SU-DHL-6 (cell line): ENCODE measurements around the gene H19.

Source experiments
- H2AFZ ChIP-seq: fragments of 200-600 bp; sonication (generic); 2 replicates; pipeline ENCODE4 v1.6.1; 2014; ENCODE audit warnings: low read depth, mild to moderate bottlenecking, moderate library complexity, mixed read lengths, antibody characterized with exemption, low read length; ENCODE audit not compliant: severe bottlenecking
- H3F3A ChIP-seq: fragments of 200-600 bp; shearing (Covaris generic); 2 replicates; pipeline ENCODE4 v1.6.0; 2016; ENCODE audit warnings: antibody characterized with exemption, mild to moderate bottlenecking; ENCODE audit not compliant: insufficient read depth
- H3K27ac ChIP-seq: fragments of 200-600 bp; sonication (generic); 2 replicates; pipeline ENCODE4 v1.5.1; 2016; ENCODE audit warnings: low read depth, mild to moderate bottlenecking, low read length, moderate library complexity, mixed read lengths
- H3K27me3 ChIP-seq: fragments of 200-600 bp; sonication (generic), shearing (Covaris generic); 2 replicates; pipeline ENCODE4 v1.6.0; 2014; ENCODE audit warnings: mild to moderate bottlenecking, low read length
- H3K36me3 ChIP-seq: fragments of 200-600 bp; sonication (generic); 2 replicates; pipeline ENCODE4 v1.6.1; 2014; ENCODE audit warnings: mild to moderate bottlenecking, low read length, mixed read lengths
- H3K4me2 ChIP-seq: fragments of 300-600, 200-600 bp; shearing (Covaris generic), sonication (generic); 2 replicates; pipeline ENCODE4 v1.6.0; 2014; ENCODE audit warnings: low read length, low read depth, mild to moderate bottlenecking; ENCODE audit not compliant: poor library complexity, severe bottlenecking
- H3K4me3 ChIP-seq: fragments of 200-600 bp; sonication (generic); 2 replicates; pipeline ENCODE4 v1.5.1; 2014; ENCODE audit warnings: antibody characterized with exemption, low read length, mild to moderate bottlenecking, mixed read lengths; ENCODE audit not compliant: insufficient read depth, poor library complexity, severe bottlenecking
- H3K79me2 ChIP-seq: fragments of 200-600 bp; sonication (generic); 2 replicates; pipeline ENCODE4 v1.6.1; 2014; ENCODE audit warnings: mild to moderate bottlenecking, low read length, moderate library complexity; ENCODE audit not compliant: insufficient read depth
- H3K9ac ChIP-seq: fragments of 200-600 bp; sonication (generic); 2 replicates; pipeline ENCODE4 v1.7.0; 2014; ENCODE audit warnings: mild to moderate bottlenecking, low read length
- H3K9me2 ChIP-seq: fragments of 200-600 bp; sonication (generic); replicated peaks from 2 replicates; pipeline ENCODE4 v1.6.1; 2014; ENCODE audit warnings: low read length; ENCODE audit not compliant: insufficient read depth
- H3K9me3 ChIP-seq: fragments of 200-600 bp; sonication (generic); 2 replicates; pipeline ENCODE4 v1.6.1; 2014; ENCODE audit warnings: low read length, mixed read lengths; ENCODE audit not compliant: insufficient read depth
- H4K20me1 ChIP-seq: fragments of 200-600 bp; sonication (generic); 2 replicates; pipeline ENCODE4 v1.6.1; 2014; ENCODE audit warnings: low read depth, mild to moderate bottlenecking, antibody characterized with exemption, low read length, moderate library complexity, mixed read lengths
- CTCF ChIP-seq: fragments of 200-600 bp; sonication (generic); IDR thresholded peaks from one replicate; pipeline ENCODE4 v1.5.1; 2017; ENCODE audit warnings: antibody characterized with exemption, mild to moderate bottlenecking, low read length, moderate library complexity; ENCODE audit not compliant: insufficient read depth, poor library complexity, severe bottlenecking
- EZH2phosphoT487 ChIP-seq: fragments of 200-600 bp; sonication (generic), shearing (Covaris generic); conservative IDR thresholded peaks from 2 replicates; pipeline ENCODE4 v1.6.1; 2018; ENCODE audit warnings: mild to moderate bottlenecking, antibody characterized with exemption, low read length, moderate library complexity, mixed read lengths

The H19 gene

GRCh38 chr11:1947592-1948237 is 49.9 kb downstream of the H19 start:
- H3K27me3 ChIP-seq: no peaks in the 10 kb centered on the region
- H3K27ac ChIP-seq: no peak overlapping the region
- H3K9me3 ChIP-seq: no peaks in the 10 kb centered on the region
- no peaks in the 10 kb centered on the region for H4K20me1 ChIP-seq
- no peak overlapping the region for H3K4me3 ChIP-seq
- H3K9ac ChIP-seq: no peak overlapping the region
- TF ChIP-seq CTCF: no peak
- TF ChIP-seq EZH2phosphoT487: no peak
- H3K79me2 ChIP-seq: no peaks in the 10 kb centered on the region
- no peak overlapping the region for H3K4me2 ChIP-seq
- no peaks in the 10 kb centered on the region for H3F3A ChIP-seq
- H2AFZ ChIP-seq: no peak overlapping the region
- no peaks in the 10 kb centered on the region for H3K36me3 ChIP-seq
- no peaks in the 10 kb centered on the region for H3K9me2 ChIP-seq

- no peaks in the 10 kb centered on the region for H3K79me2 ChIP-seq
- TF ChIP-seq CTCF (no peak), EZH2phosphoT487 (no peak)
Measured at GRCh38 chr11:1946812-1947484, 50.7 kb downstream of the H19 start, which contains the start of gene MRPL23. Gene MRPL23, plus strand, starts transcription at chr11:1947332. Its CDS starts 31 bp downstream, at chr11:1947363.

More at GRCh38 chr11:1946812-1947484, 50.7 kb downstream of the H19 start, which contains the start of gene MRPL23:
- H3F3A ChIP-seq: no peaks in the 10 kb centered on the region
- H3K9me2 ChIP-seq: no peaks in the 10 kb centered on the region
- H4K20me1 ChIP-seq: no peaks in the 10 kb centered on the region
- H3K9ac ChIP-seq: no peak within 1 kb of the TSS
- no peak within 1 kb of the TSS for H3K4me2 ChIP-seq
- H2AFZ ChIP-seq: no peak within 1 kb of the TSS
- no peaks in the 10 kb centered on the region for H3K36me3 ChIP-seq
- H3K27ac ChIP-seq: no peak within 1 kb of the TSS
- H3K27me3 ChIP-seq: no peaks in the 10 kb centered on the region
- no peaks in the 10 kb centered on the region for H3K9me3 ChIP-seq
- H3K4me3 ChIP-seq: no peak within 1 kb of the TSS
